ENCODE data around the gene ARF1. TPM values are rescaled to one million over a fixed set of nuclear protein-coding genes. Genes with fewer than 3 reads are reported as not detected.
"Not testable (repeated sequence)": the region's sequence is repeated elsewhere in the genome, so short reads cannot be mapped to it uniquely, and the experiment has no call there.

The ARF1 gene
- total RNA-seq, 1 donor = 339 TPM

DNA sequence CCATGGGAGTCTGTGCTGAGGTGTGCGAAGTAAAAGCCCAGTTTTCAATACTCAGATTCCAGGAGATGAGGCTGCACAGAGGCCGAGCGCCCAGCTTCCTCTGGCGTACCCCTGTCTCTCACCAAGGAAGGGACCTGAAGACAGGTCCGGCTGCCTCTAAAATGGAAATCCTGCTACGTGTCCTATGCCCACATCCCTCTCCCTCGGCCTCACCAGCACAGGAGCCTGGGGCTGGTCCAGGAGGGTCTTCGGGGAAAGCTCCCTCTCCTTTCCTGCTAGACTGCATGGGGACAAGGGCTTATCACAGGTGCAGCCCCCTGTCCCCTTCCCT, 26.2 kb downstream of the ARF1 start:
- no peak for DNase-seq (ENCODE audit: low read depth)
- peak overlapping the region; percentile 98 for H3K4me3 ChIP-seq (ENCODE audit: low read depth, low read length)
- TF ChIP-seq, protein P1, sequence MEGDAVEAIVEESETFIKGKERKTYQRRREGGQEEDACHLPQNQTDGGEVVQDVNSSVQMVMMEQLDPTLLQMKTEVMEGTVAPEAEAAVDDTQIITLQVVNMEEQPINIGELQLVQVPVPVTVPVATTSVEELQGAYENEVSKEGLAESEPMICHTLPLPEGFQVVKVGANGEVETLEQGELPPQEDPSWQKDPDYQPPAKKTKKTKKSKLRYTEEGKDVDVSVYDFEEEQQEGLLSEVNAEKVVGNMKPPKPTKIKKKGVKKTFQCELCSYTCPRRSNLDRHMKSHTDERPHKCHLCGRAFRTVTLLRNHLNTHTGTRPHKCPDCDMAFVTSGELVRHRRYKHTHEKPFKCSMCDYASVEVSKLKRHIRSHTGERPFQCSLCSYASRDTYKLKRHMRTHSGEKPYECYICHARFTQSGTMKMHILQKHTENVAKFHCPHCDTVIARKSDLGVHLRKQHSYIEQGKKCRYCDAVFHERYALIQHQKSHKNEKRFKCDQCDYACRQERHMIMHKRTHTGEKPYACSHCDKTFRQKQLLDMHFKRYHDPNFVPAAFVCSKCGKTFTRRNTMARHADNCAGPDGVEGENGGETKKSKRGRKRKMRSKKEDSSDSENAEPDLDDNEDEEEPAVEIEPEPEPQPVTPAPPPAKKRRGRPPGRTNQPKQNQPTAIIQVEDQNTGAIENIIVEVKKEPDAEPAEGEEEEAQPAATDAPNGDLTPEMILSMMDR (IDR thresholded peaks at IDR 0.05; ENCODE audit: insufficient read depth, low read depth, low read length) = no peak

DNA sequence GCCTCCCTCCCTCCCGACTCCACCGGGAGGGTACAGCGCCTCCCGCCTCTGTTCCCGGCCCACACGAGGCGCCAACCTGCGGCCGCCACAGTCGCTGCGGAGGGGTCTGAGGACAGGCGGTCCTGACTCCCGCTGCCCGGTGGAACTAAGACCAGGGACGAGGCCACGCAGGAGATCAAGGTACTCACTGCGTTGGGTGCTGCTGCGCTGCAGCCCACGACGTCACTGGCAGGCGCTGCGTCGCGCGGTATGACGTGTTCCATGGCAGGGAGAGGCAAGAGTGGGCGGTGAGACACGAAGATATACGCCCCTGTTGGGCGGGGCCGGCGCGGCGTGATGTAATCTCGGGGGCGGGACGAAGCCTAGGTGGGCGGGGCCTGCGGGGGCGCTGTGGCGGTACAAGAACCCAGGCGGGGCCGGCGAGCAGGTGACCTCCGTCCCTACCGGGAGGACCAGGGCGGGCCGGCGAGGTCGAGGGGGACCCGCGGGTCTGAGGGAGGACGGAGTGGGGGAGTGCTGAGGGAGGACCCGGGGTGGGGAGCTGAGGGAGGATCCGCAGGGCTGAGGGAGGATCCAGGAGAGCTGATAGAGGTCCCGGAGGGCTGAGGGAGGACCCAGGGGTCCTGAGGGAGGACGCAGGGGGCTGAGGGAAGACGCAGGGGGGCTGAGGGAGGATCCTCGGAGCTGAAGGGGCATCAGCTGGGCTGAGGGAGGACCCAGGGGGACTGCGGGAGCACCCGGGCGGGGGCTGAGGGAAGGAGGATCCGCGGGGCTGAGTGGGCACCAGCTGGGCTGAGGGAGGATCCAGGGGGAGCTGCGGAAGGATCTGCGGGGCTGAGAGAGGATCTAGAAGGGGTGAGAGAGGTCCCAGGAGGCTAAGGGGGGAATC, 26.8 kb downstream of the ARF1 start, which contains the start of gene MRPL55:
Gene MRPL55, minus strand, starts transcription at position 227 of the 889 bp plus-strand sequence. CDS start 1,039 bp downstream, outside the sequence.
- peak; percentile 97 for DNase-seq (ENCODE audit: low read depth)
- TF ChIP-seq, protein P1 (IDR thresholded peaks at IDR 0.05; ENCODE audit: insufficient read depth, low read depth, low read length) = no peak
- H3K4me3 ChIP-seq (ENCODE audit: low read depth, low read length) = peak within 1 kb of the TSS; percentile 98

DNA sequence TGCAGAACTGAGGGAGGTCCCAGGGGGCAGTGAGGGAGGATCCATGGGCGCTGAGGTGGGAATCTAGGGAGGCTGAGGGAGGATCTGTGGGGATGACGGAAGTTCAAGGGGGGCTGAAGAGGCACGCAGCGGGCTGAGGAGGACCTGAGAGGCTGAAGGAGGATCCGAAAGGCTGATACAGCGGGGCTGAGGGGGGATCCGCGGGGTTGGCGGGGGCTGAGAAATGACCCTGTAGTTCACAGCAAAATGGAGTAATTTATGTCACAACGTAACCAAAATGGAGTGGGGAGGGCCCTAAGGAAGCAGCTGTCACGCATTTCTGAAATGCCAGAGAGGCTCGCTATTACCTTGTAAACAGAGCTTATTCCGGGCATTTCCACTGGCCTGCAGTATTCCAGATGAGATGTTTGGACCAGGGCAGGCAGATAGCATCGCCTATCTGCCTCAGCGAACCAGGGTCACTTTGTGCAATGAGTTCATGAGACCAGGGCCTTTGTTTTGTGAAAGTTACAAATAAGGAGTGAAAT, 27.5 kb downstream of the ARF1 start:
- DNase-seq (ENCODE audit: low read depth) = peak; percentile 78
- TF ChIP-seq, protein P1 (IDR thresholded peaks at IDR 0.05; ENCODE audit: insufficient read depth, low read depth, low read length) = no peak
- peak overlapping the region; percentile 98 for H3K4me3 ChIP-seq (ENCODE audit: low read depth, low read length)

DNA sequence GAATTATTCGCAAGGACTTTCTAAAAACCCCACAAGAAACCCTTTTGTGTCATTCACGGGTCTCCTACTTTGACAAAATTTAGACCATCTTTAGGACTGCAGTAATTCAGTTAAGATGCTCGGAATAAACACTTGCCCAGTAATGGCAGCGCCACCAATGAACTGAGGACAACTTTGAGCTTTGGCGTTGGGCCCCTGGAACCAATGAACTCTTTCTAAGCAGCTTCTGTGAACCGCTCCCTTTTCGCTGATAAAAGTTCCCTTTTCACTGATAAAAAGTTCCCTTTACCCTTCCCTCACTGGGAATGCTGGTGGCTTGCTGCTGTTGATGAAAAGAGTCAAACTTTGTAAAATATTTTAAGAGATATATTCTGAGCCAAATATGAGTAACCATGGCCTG, 28.0 kb downstream of the ARF1 start:
- DNase-seq (ENCODE audit: low read depth) = no peak
- no peak overlapping the region for H3K4me3 ChIP-seq (ENCODE audit: low read depth, low read length)
- TF ChIP-seq, protein P1 (IDR thresholded peaks at IDR 0.05; ENCODE audit: insufficient read depth, low read depth, low read length) = no peak

DNA sequence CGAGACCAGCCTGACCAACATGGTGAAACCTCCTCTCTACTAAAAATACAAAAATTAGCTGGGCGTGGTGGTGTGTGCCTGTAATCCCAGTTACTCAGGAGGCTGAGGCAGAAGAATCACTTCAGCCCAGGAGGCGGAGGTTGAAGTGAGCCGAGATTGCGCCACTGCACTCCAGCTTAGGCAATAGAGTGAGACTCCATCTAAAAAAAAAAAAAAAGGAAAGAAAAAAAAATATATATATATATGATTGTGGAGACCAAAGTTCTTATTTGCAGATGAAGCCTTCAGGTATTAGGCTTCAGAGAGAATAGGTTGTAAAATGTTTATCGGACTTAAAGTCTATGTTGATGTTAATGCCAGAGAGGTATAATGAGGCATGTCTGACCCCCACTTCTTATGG, 28.8 kb downstream of the ARF1 start:
- not testable (repeated sequence) for H3K4me3 ChIP-seq (ENCODE audit: low read depth, low read length); DNase-seq (ENCODE audit: low read depth)

DNA sequence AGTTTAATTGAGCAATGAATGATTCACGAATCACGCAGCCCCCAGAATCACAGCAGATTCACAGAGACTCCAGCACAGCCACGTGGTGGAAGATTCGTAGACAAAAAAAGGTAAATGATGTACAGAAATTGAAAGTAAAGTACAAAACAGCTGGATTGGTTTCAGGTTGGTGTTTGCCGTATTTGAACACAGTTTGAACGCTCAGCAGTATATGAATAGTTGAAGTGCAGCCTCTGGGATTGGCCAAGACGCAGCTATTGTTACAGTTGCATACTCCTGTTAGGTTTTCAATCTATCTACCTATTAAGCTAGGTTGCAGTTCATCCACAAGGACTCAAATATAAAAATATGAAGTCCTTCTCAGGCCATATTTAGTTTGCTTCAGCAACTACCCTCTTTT, 29.7 kb downstream of the ARF1 start:
- TF ChIP-seq, protein P1 (IDR thresholded peaks at IDR 0.05; ENCODE audit: insufficient read depth, low read depth, low read length) = no peak
- no peak for DNase-seq (ENCODE audit: low read depth)
- no peak overlapping the region for H3K4me3 ChIP-seq (ENCODE audit: low read depth, low read length)

DNA sequence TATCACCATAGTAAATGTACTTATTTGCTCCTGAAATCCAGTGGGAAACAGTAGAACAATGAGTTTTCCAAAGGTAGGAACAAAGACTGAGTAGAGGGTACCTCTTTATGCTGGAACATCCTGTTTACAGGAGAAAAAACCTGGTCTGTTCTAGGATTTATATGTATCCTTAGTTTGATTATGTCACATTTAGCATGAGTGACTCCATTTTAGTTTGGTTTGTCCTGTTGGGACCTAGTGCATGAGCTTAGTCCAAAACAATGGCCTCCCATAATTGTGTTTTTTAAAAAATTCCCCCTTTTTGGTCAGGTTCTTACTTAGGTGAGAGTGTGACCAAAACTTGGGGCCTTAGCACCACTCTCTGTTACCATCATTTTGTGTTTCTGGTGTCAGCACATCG, 30.1 kb downstream of the ARF1 start:
- no peak for DNase-seq (ENCODE audit: low read depth)
- TF ChIP-seq, protein P1 (IDR thresholded peaks at IDR 0.05; ENCODE audit: insufficient read depth, low read depth, low read length) = no peak

More for the DNA sequence above, 30.1 kb downstream of the ARF1 start:
- H3K4me3 ChIP-seq (ENCODE audit: low read depth, low read length) = no peak overlapping the region
